ENCODE results near the gene TMEM95.

The TMEM95 gene, protein sequence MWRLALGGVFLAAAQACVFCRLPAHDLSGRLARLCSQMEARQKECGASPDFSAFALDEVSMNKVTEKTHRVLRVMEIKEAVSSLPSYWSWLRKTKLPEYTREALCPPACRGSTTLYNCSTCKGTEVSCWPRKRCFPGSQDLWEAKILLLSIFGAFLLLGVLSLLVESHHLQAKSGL

GRCh38 chr17:7355053-7355452 is at the start of gene TMEM95:
Gene TMEM95, plus strand, starts transcription at chr17:7355156. Its CDS starts 49 bp downstream, at chr17:7355205.
- H3K4me3 ChIP-seq (ENCODE audit: low read length in 2 of 2), result peak within 1 kb of the TSS in 1 of 2 donors; percentile 29

GRCh38 chr17:7306911-7307685 is 47.9 kb upstream of the TMEM95 start, which contains the start of gene EIF5A:
Gene EIF5A, plus strand, starts transcription at chr17:7307628. Its CDS starts 2,008 bp downstream, at chr17:7309636.
- H3K4me1 ChIP-seq (ENCODE audit: control insufficient read depth, insufficient read depth, low read length), result peaks cover 20% of the 10 kb centered on the region
- H3K4me3 ChIP-seq (ENCODE audit: low read length in 2 of 2), result peak within 1 kb of the TSS; percentile 84 to 96
- H3K9me3 ChIP-seq (ENCODE audit: control insufficient read depth in 2 of 2, low read length in 2 of 2), result no peaks in the 10 kb centered on the region
- H3K36me3 ChIP-seq (ENCODE audit: control insufficient read depth in 2 of 2, insufficient read depth in 2 of 2, low read length in 2 of 2), result peaks cover 19 to 24% of the 10 kb centered on the region in 2 donors
- no peaks in the 10 kb centered on the region for H3K27me3 ChIP-seq (ENCODE audit: control insufficient read depth in 1 of 2, insufficient read depth in 2 of 2, low read length in 2 of 2)
- H3K27ac ChIP-seq (ENCODE audit: low read length), result peak within 1 kb of the TSS; percentile 95
- H3K9ac ChIP-seq (ENCODE audit: low read length in 2 of 2), result peak within 1 kb of the TSS; percentile 89 to 98

More at GRCh38 chr17:7355053-7355452, at the start of gene TMEM95:
- Histone ChIP-seq H3K27ac (ENCODE audit: low read length) (peak within 1 kb of the TSS; percentile 2), H3K9ac (ENCODE audit: low read length in 2 of 2) (peak within 1 kb of the TSS in 1 of 2 donors; percentile 13), H3K4me1 (ENCODE audit: control insufficient read depth, insufficient read depth, low read length) (peaks cover 47% of the 10 kb centered on the region), H3K36me3 (ENCODE audit: control insufficient read depth in 2 of 2, insufficient read depth in 2 of 2, low read length in 2 of 2) (no peaks in the 10 kb centered on the region), H3K9me3 (ENCODE audit: control insufficient read depth in 2 of 2, low read length in 2 of 2) (no peaks in the 10 kb centered on the region), H3K27me3 (ENCODE audit: control insufficient read depth in 1 of 2, insufficient read depth in 2 of 2, low read length in 2 of 2) (peaks cover 0 to 3% of the 10 kb centered on the region in 2 donors)

DNA sequence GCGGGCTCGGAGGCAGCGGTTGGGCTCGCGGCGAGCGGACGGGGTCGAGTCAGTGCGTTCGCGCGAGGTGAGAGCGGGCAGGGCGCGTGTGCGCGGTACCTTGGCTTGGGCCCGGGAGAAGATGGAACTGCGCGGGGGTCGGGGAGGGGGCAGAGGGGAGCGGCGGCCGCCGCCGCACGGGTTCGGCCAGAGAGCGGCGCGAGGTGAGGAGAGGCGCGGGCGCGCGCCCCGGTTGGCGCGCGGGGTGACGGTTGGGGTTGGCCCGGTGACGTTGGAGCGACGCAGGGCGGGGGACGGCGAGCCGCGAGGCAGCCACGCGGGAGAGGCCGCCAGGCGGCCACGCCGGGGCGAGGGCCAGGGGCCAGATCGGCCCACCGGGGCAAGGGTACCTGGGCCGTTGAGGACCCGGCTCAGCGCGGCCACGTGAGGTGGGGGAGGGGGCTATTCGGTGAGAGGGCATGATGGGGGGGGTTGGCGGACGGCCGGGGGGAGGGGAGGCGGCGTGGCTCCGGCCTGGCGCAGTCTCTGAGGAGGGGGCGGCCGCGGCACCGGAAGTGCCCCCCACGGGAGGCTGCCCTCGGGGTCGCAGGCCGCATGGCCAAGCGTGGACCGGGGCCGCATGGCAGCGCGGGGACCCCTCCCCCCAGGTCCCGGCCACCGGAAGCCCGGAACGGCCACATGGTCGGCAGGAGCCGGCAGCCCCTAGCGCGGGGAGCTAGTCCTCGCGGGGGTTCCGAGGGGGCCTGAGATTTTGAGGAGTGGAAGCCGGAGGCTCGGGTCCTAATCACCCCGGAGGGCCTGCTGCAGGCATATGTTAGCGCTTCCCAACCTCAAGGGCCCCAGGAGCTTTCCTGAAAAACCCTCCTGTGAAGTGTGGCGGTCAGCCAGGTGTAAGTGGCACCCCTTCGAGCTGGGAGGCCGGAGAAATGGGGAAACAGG is 47.0 kb upstream of the TMEM95 start:
- Histone ChIP-seq H3K9me3 (ENCODE audit: control insufficient read depth in 2 of 2, low read length in 2 of 2) (no peaks in the 10 kb centered on the region), H3K27me3 (ENCODE audit: control insufficient read depth in 1 of 2, insufficient read depth in 2 of 2, low read length in 2 of 2) (no peaks in the 10 kb centered on the region), H3K27ac (ENCODE audit: low read length) (peak overlapping the region; percentile 95), H3K4me3 (ENCODE audit: low read length in 2 of 2) (peak overlapping the region; percentile 84 to 96), H3K4me1 (ENCODE audit: control insufficient read depth, insufficient read depth, low read length) (peaks cover 23% of the 10 kb centered on the region), H3K9ac (ENCODE audit: low read length in 2 of 2) (peak overlapping the region; percentile 79 to 98), H3K36me3 (ENCODE audit: control insufficient read depth in 2 of 2, insufficient read depth in 2 of 2, low read length in 2 of 2) (peaks cover 27 to 31% of the 10 kb centered on the region in 2 donors)

- Histone ChIP-seq H3K36me3 (ENCODE audit: control insufficient read depth in 2 of 2, insufficient read depth in 2 of 2, low read length in 2 of 2) (peaks cover 36 to 40% of the 10 kb centered on the region in 2 donors), H3K4me1 (ENCODE audit: control insufficient read depth, insufficient read depth, low read length) (peaks cover 31% of the 10 kb centered on the region), H3K9me3 (ENCODE audit: control insufficient read depth in 2 of 2, low read length in 2 of 2) (no peaks in the 10 kb centered on the region), H3K4me3 (ENCODE audit: low read length in 2 of 2) (peak overlapping the region; percentile 84 to 96), H3K9ac (ENCODE audit: low read length in 2 of 2) (peak overlapping the region; percentile 79 to 98), H3K27ac (ENCODE audit: low read length) (peak overlapping the region; percentile 95), H3K27me3 (ENCODE audit: control insufficient read depth in 1 of 2, insufficient read depth in 2 of 2, low read length in 2 of 2) (no peaks in the 10 kb centered on the region)
Observed at GRCh38 chr17:7308625-7309433, 46.1 kb upstream of the TMEM95 start.

DNA sequence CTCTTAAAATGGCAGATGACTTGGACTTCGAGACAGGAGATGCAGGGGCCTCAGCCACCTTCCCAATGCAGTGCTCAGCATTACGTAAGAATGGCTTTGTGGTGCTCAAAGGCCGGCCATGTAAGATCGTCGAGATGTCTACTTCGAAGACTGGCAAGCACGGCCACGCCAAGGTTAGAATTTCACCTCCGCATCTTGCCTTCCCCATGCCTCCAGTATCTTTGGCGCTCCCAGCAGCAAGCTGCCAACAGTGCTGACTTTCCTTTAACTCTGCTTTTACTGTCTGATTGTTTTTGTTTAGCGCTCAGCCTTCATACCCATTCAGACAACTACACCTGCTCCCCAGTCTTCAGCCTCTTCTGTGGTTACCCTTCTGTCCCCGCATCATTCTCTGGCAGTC is 45.3 kb upstream of the TMEM95 start:
- H3K9ac ChIP-seq (ENCODE audit: low read length in 2 of 2), result no peak overlapping the region
- H3K9me3 ChIP-seq (ENCODE audit: control insufficient read depth in 2 of 2, low read length in 2 of 2), result no peaks in the 10 kb centered on the region
- peak overlapping the region; percentile 95 for H3K27ac ChIP-seq (ENCODE audit: low read length)
- no peaks in the 10 kb centered on the region for H3K27me3 ChIP-seq (ENCODE audit: control insufficient read depth in 1 of 2, insufficient read depth in 2 of 2, low read length in 2 of 2)
- H3K36me3 ChIP-seq (ENCODE audit: control insufficient read depth in 2 of 2, insufficient read depth in 2 of 2, low read length in 2 of 2), result peaks cover 39 to 43% of the 10 kb centered on the region in 2 donors
- peaks cover 39% of the 10 kb centered on the region for H3K4me1 ChIP-seq (ENCODE audit: control insufficient read depth, insufficient read depth, low read length)
- no peak overlapping the region for H3K4me3 ChIP-seq (ENCODE audit: low read length in 2 of 2)

DNA sequence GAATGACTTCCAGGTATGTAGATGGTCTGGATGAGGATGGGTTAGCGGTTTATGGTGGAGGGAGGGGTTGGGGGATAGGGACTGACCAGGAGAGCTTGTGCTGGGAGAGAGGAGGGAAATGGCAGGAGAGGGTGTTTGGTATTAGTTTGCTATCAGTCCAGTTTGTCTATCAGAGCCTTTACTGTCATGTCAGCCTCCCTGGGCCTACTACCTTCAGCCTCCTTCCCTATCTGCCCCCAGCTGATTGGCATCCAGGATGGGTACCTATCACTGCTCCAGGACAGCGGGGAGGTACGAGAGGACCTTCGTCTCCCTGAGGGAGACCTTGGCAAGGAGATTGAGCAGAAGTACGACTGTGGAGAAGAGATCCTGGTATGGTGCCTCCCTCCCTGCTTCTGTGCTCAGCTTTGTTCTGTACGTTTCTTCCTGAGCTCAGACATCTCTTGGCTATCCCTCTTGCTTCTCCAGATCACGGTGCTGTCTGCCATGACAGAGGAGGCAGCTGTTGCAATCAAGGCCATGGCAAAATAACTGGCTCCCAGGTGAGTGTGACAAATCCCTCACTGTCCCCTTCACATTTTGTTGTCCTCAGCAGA is 43.7 kb upstream of the TMEM95 start:
- H3K4me1 ChIP-seq (ENCODE audit: control insufficient read depth, insufficient read depth, low read length), result peaks cover 49% of the 10 kb centered on the region

DNA sequence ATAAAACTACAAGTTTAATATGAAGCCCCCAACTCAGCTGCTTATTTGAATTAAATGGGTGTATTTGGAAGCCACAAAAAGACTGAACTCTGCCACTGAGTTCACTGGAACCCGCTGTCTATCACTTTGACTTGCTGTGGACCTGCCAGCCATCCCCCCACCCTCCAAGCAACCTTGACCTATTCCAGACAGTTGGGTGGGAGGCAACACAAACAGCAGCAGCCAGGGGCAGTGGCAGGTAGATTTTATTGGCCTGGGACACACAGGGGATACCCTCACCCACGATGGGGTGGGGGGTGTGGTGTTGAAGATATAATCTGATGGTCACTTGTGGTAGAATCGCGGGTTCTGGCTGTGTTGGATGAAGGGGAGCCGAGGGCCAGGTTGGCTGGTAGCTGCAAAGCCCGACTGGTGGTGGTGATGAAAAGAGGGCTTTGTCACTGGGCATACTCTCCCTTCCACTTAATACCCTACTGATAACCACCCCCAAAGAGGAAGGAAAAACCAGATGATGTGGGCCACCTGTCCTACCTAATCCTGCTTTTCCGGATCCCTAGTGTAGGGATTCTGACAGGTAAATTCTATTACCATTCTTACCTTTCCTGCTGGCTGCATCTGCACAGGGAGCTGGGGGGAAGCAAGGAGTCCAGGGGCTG is 42.4 kb upstream of the TMEM95 start:
- Histone ChIP-seq H3K27ac (ENCODE audit: low read length) (peak overlapping the region; percentile 53), H3K27me3 (ENCODE audit: control insufficient read depth in 1 of 2, insufficient read depth in 2 of 2, low read length in 2 of 2) (no peaks in the 10 kb centered on the region), H3K9me3 (ENCODE audit: control insufficient read depth in 2 of 2, low read length in 2 of 2) (no peaks in the 10 kb centered on the region), H3K4me1 (ENCODE audit: control insufficient read depth, insufficient read depth, low read length) (peaks cover 49% of the 10 kb centered on the region), H3K36me3 (ENCODE audit: control insufficient read depth in 2 of 2, insufficient read depth in 2 of 2, low read length in 2 of 2) (peaks cover 46 to 48% of the 10 kb centered on the region in 2 donors), H3K4me3 (ENCODE audit: low read length in 2 of 2) (no peak overlapping the region), H3K9ac (ENCODE audit: low read length in 2 of 2) (no peak overlapping the region)

More for the DNA sequence above, 43.7 kb upstream of the TMEM95 start:
- no peak overlapping the region for H3K4me3 ChIP-seq (ENCODE audit: low read length in 2 of 2)
- H3K27ac ChIP-seq (ENCODE audit: low read length), result no peak overlapping the region
- H3K27me3 ChIP-seq (ENCODE audit: control insufficient read depth in 1 of 2, insufficient read depth in 2 of 2, low read length in 2 of 2), result no peaks in the 10 kb centered on the region
- no peak overlapping the region for H3K9ac ChIP-seq (ENCODE audit: low read length in 2 of 2)
- H3K36me3 ChIP-seq (ENCODE audit: control insufficient read depth in 2 of 2, insufficient read depth in 2 of 2, low read length in 2 of 2), result peaks cover 39 to 45% of the 10 kb centered on the region in 2 donors
- H3K9me3 ChIP-seq (ENCODE audit: control insufficient read depth in 2 of 2, low read length in 2 of 2), result no peaks in the 10 kb centered on the region

DNA sequence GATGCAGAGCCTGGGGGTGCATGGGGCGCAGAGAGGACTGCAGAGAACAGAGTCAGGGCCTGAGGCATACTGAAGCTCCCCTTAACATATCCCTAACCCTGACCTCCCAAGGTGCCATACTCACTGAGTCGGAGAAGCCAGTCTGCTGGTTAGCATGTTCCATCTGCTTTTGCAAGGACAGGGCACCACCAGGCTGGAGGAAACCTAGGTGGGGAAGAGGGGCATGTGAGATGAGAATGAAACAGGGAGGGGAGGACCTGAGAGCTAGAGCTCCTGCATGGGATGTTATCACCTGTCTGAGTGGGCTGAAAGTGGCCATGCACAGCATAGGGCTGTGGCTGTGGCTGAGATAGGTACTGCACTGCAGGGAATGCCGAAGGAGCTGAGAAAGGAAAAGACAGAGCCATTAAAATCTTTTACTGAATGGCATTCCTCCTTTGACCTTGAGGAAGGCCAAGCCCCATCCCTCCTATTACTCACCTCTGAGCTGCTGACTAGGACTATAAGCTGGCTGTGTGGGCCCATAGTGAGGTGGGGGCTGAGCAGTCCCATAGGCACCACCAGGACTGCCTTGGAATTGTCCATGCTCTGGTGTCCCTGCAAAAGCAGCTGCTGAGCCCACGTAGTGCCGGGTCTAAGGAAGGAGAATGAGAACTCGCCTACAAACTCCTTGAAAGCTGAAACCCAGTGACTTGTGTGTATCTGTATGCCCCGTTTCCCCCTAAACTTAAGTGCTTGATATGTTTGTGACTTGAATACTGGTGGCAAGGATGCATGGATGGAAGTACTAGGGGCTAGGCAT is 41.7 kb upstream of the TMEM95 start:
- H3K27me3 ChIP-seq (ENCODE audit: control insufficient read depth in 1 of 2, insufficient read depth in 2 of 2, low read length in 2 of 2), result no peaks in the 10 kb centered on the region
- H3K27ac ChIP-seq (ENCODE audit: low read length), result peak overlapping the region; percentile 53
- peaks cover 46% of the 10 kb centered on the region for H3K4me1 ChIP-seq (ENCODE audit: control insufficient read depth, insufficient read depth, low read length)
- H3K9ac ChIP-seq (ENCODE audit: low read length in 2 of 2), result peak overlapping the region; percentile 42 to 86
- peaks cover 52 to 55% of the 10 kb centered on the region in 2 donors for H3K36me3 ChIP-seq (ENCODE audit: control insufficient read depth in 2 of 2, insufficient read depth in 2 of 2, low read length in 2 of 2)
- H3K9me3 ChIP-seq (ENCODE audit: control insufficient read depth in 2 of 2, low read length in 2 of 2), result no peaks in the 10 kb centered on the region
- peak overlapping the region in 1 of 2 donors; percentile 90 for H3K4me3 ChIP-seq (ENCODE audit: low read length in 2 of 2)
